ENCODE measurements around the gene XRCC1. TPM values are rescaled to one million over a fixed set of nuclear protein-coding genes. Genes with fewer than 3 reads are reported as not detected.
"Not testable (repeated sequence)": the region's sequence is repeated elsewhere in the genome, so short reads cannot be mapped to it uniquely, and the experiment has no call there.

Gene XRCC1
- total RNA-seq, 1 experiment from 2014 or later = 42.7 TPM

GRCh38 chr19:43545981-43546380 lies 29.3 kb downstream of the XRCC1 start:
- no peak for DNase-seq (ENCODE audit: low read depth)

DNA sequence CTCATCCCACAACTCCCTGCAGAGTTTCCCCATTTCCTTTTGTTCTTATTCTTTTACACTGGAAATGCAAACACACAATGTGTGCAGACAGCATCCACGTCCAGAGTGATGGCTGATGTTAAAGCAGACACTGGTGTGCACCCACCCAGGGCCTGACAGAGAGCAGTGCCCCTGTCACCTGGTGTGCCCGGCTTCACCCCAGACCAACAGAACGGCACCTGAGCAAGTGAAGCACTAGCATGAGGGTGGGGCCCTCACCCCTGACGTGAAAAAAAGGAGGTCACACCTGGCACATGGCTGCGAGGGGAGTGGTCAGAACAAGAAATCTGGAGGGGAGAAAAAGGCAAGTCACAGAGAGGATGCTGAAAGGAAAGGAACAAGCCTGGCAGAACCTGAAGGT lies 30.1 kb downstream of the XRCC1 start:
- DNase-seq (ENCODE audit: low read depth) = no peak

GRCh38 chr19:43544077-43544476 lies 31.2 kb downstream of the XRCC1 start:
- no peak for DNase-seq (ENCODE audit: low read depth)

GRCh38 chr19:43541920-43542650 lies 33.2 kb downstream of the XRCC1 start:
- no peak for DNase-seq (ENCODE audit: low read depth)

GRCh38 chr19:43540381-43540780 lies 34.9 kb downstream of the XRCC1 start:
- no peak for DNase-seq (ENCODE audit: low read depth)

DNA sequence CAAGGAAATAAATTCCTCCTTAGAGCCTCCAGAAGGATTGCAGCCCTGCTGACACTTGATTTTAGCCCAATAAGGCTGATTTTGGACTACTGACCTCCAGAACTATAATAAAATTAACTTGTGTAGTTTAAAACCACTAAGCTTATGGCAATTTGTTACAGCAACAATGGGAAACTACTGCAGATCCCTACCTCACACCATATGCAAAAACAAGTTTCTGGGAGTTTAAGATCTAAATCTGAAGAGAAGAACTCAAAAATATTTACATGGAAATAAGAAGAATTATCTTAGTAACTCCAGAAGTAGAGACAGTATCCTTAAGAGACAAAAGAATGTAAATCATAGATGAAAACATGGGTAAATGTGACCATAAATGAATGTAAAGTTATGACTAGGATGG lies 36.4 kb downstream of the XRCC1 start:
- DNase-seq (ENCODE audit: low read depth) = no peak

DNA sequence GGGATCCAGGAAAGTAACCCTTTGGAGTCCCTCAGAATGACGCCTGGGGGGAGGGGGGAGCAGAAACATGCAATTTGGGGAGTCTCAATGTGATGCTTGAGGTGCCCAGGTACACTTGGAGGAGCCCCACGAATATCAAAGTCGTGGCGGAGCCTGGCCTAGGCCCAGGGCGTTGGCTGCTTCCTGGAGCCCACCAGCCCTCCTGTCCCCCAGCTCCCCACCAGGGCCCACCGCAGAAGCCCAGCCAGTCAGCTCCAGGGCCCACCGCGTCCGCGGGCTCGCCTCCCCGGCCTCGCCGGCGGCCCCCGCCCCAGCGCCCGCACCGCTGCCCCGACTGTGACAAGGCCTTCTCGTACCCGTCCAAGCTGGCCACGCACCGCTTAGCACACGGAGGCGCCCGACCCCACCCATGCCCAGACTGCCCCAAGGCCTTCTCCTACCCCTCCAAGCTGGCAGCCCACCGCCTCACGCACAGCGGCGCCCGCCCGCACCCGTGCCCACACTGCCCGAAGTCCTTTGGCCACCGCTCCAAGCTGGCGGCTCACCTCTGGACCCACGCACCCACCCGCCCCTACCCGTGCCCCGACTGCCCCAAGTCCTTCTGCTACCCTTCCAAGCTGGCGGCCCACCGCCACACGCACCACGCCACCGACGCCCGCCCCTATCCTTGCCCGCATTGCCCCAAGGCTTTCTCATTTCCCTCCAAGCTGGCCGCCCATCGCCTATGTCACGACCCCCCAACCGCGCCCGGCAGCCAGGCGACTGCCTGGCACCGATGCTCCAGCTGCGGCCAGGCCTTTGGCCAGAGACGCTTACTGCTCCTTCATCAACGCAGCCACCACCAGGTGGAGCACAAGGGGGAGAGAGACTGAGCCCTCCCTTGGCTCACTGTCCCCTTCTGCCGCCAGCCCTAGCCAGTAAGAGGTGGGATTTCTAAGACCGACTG lies 40.2 kb downstream of the XRCC1 start:
- peak; percentile 49 for DNase-seq (ENCODE audit: low read depth)

DNA sequence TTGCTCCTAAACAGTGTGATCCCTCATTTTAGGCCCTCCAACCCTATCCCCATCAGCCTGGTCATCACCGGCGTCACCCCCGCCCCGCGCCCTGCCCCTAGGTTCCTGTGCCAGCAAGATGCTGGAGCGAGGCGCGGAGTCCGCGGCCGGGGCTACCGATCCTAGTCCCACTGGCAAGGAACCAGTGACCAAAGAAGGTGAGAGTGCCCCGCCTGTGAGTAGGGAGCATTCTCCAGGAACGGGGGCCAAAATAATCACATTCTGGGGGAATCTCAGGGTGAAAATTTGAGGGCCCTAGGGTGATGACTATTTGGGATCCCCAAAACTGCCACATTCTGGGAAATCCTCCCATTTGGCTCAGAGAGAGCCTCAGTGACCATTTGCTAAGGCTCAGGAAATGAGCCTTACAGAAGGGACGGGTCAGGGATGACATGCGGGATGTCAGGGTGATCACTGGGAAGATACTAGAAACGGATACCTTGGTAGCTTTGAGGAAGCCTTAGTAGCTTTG lies 41.0 kb downstream of the XRCC1 start:
- no peak for DNase-seq (ENCODE audit: low read depth)

GRCh38 chr19:43533546-43534304 lies 41.6 kb downstream of the XRCC1 start:
- peak; percentile 99 for DNase-seq (ENCODE audit: low read depth)

DNA sequence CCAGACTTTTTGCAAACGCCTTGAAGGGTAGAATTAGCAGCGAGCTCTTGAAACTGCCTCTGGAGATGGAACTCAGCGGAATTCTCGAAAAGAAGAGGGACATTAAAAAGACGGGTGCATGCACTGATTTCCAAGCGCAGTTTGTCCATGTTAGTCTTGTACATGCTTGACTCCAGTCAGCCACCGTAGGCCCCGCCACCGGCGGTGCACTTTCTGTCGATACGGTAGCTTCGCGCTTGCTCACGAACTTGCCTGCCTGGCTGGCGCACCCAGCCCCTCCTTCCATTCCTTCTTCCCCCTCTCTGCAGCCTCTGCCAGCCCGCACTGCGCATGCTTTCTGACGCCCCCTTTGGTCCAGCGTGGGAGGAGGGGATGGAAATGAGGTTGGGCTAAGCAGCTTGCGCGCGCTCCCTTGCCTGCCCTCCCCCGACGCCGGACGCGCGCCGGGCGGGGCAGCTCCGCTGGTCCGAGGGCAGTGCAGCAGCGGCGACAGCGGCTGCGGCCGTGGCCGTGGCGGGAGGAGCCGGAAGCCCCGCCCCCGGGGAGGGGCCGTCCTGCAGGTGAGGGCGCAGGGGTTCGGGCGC lies 42.3 kb downstream of the XRCC1 start, which contains the start of gene ZNF575:
Gene ZNF575 (plus strand): TSS at position 227 of the 584 bp plus-strand sequence. CDS start 1,235 bp downstream, outside the sequence.
- DNase-seq (ENCODE audit: low read depth) = peak; percentile 94

- DNase-seq (ENCODE audit: low read depth) = peak; percentile 76
Measured at GRCh38 chr19:43532571-43532961, 42.8 kb downstream of the XRCC1 start.

DNA sequence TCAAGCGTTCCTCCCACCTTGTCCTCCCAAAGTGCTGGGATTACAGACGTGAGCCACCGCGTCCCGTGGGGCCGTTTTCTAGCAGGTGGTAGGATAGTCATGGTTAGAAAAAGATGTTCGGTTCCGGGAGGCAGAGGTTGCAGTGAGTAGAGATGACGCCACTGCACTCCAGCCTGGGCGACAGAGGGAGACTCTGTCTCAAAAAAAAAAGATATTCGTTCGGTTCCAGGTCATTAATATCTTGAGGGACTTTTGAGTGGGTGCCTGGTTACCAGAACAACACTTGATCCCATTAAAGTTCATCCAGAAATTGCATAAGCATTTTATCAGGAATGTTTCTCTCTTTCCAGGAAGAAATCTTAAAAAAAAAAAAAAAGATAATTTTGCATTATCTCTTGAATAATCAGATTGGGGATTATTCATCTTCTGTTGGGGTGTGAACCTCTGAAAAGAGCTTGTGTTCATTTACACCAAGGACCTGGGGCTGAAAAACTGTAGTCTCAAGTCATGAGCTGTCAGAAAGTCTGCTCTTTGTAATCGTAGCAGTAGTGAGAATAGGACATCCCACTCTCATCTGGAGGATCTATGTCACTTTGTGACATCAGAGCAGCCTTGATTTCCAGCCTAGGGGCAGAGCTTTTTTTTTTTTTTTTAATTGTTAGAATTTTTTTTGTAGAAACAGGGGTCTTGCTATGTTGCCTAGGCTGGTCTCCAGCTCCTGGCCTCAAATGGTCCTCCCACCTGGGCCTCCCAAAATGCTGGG lies 47.3 kb downstream of the XRCC1 start:
- DNase-seq (ENCODE audit: low read depth) = peak; percentile 51

- DNase-seq (ENCODE audit: low read depth) = peak; percentile 83
Measured at GRCh38 chr19:43526884-43527859, 48.2 kb downstream of the XRCC1 start, which contains the start of gene ETHE1. Gene ETHE1 (minus strand): TSS chr19:43527201. CDS start chr19:43527177, 24 bp downstream.

DNA sequence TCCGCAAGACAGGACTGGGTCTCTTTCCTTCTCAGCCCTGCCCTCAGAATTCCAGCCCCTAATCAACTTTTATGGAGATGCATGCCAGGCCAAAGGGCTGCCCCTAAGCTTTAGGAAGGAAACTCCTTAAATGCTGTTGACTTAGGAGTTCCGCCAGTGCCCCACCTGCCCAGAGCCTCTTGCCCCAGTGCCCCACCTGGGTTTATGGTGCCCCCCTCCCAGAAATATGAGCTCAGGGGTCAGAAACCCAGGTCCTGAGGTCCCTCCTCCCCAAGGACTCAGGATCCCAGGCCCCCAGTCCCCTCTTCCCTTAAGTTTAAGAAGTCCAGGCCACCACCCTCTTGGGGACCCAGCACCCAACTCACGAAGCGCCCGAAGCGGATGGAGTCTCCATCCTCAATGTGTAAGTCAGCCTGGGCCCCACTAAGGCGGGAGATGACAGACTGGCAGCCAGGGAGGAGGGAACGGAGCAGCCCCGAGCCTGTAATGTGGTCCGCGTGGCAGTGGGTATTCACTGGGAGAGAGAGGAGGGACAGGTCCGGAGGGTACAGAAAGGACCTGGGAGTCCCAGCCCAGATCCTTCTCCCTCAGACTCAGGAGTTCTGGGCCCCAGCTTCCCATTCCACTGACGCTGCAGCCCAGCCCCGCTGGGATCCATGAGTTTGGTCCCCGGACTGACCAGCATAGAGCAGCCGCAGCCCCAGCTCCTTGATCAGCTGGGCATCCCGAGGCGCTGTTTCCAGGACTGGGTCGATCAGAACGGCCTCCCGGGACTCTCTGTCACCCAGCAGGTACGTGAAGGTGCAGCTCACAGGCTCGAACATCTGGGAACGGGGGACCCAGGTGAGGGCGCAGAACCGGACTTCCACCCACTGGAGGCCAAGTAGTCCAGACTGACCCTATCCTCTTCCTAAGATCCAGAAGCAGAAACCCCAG lies 49.2 kb downstream of the XRCC1 start:
- no peak for DNase-seq (ENCODE audit: low read depth)

GRCh38 chr19:43524922-43525835 lies 50.1 kb downstream of the XRCC1 start:
- DNase-seq (ENCODE audit: low read depth) = peak; percentile 78

DNA sequence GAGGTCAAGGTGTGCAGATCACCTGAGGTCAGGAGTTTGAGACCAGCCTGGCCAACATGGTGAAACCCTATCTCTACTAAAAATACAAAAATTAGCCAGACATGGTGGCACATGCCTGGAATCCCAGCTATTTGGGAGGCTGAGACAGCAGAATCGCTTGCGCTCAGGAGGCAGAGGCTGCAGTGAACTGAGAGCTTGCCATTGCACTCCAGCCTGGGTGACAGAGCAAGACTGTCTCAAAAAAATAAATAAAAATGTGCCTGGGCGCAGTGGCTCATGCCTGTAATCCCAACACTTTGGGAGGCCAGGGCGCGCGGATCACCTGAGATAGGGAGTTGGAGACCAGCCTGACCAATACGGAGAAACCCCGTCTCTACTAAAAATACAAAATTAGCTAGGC lies 51.6 kb downstream of the XRCC1 start:
- not testable (repeated sequence) for DNase-seq (ENCODE audit: low read depth)

DNA sequence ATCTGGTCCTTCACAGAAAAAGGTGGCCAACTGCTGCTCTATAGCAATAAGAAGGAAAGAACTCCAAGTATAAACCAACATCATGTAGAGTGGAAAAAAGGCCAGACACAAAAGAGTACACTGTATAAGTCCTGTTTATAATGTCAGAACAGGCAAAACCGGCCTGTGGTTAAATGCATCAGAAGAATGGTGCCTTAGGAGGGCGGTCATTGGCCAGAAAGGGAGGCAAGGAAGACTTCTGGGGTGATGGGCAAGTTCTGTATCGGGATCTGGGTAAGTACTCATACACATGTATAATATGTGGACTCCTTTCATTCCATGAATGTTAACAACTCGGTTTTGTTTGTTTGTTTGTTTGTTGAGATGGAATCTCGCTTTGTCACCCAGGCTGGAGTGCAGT lies 52.4 kb downstream of the XRCC1 start:
- DNase-seq (ENCODE audit: low read depth) = no peak

Measured in RPMI7951 (cell line).